ENCODE results near the gene POTEB. TPM values are rescaled to one million over a fixed set of nuclear protein-coding genes. Genes with fewer than 3 reads are reported as not detected.
"Not testable (repeated sequence)": the region's sequence is repeated elsewhere in the genome, so short reads cannot be mapped to it uniquely, and the experiment has no call there.

The POTEB gene
- not detected for polyA plus RNA-seq (ENCODE audit: insufficient read length in 4 of 4)

GRCh38 chr15:21877635-21878034, at the start of gene POTEB:
Gene POTEB (minus strand): TSS chr15:21877735. CDS start chr15:21877246, 489 bp downstream.
- not testable (repeated sequence) for DNase-seq (ENCODE audit: low read depth in 4 of 4, low spot score in 3 of 4)

GRCh38 chr15:21890955-21891354, 13.4 kb upstream of the POTEB start:
- DNase-seq (ENCODE audit: low read depth in 4 of 4, low spot score in 3 of 4): not testable (repeated sequence)

GRCh38 chr15:21889542-21889941, 12.0 kb upstream of the POTEB start:
- DNase-seq (ENCODE audit: low read depth in 4 of 4, low spot score in 3 of 4): not testable (repeated sequence)

GRCh38 chr15:21838831-21839230, 38.7 kb downstream of the POTEB start:
- DNase-seq (ENCODE audit: low read depth in 4 of 4, low spot score in 3 of 4): not testable (repeated sequence)

Other genes with a start within 250 kb of the POTEB start
- not detected for gene OR4M2, start 202.8 kb upstream of the POTEB start, polyA plus RNA-seq (ENCODE audit: insufficient read length in 4 of 4)

Data from left renal pelvis (tissue), 4 donors.